HUES64 (cell line): ENCODE measurements around the gene SLC43A3.

Experiments used
- H3K27ac ChIP-seq: 2 replicates; pipeline ENCODE4 v1.7.0; 2013; ENCODE audit warnings: low read depth, low read length, inconsistent platforms
- H3K27me3 ChIP-seq: 2 replicates; pipeline ENCODE4 v1.6.1; 2013; ENCODE audit warnings: mild to moderate bottlenecking, low read length; ENCODE audit not compliant: insufficient read depth
- H3K36me3 ChIP-seq: 2 replicates; pipeline ENCODE4 v1.6.1; 2013; ENCODE audit warnings: mild to moderate bottlenecking, low read length; ENCODE audit not compliant: insufficient read depth
- H3K4me1 ChIP-seq: 2 replicates; pipeline ENCODE4 v1.6.1; 2013; ENCODE audit warnings: mild to moderate bottlenecking, low read length, moderate library complexity; ENCODE audit not compliant: insufficient read depth
- H3K4me3 ChIP-seq: 2 replicates; pipeline ENCODE4 v1.5.1; 2013; ENCODE audit warnings: mild to moderate bottlenecking, low read length, moderate library complexity
- H3K9ac ChIP-seq: 2 replicates; pipeline ENCODE4 v1.6.1; 2013; ENCODE audit warnings: mild to moderate bottlenecking, low read depth, low read length
- H3K9me3 ChIP-seq: 2 replicates; pipeline ENCODE4 v1.6.1; 2013; ENCODE audit warnings: low read depth, low read length; ENCODE audit not compliant: insufficient read depth
- WGBS: fragments of 150-250, 120-280 bp; methylation state at CpG from one replicate; pipeline ENCODE4 v1.1.7; 2013; ENCODE audit warnings: missing lambda C conversion rate; 5-methylcytosine and 5-hydroxymethylcytosine counted together

The SLC43A3 gene

GRCh38 chr11:57376095-57377090 lies 50.5 kb downstream of the SLC43A3 start:
- Histone ChIP-seq H3K27me3 (peaks cover 5% of the 10 kb centered on the region), H3K4me3 (peak overlapping the region; percentile 28; the same call in 1 of the 2 replicates), H3K36me3 (no peaks in the 10 kb centered on the region), H3K9ac (no peak overlapping the region), H3K27ac (no peak overlapping the region), H3K9me3 (no peaks in the 10 kb centered on the region), H3K4me1 (no peaks in the 10 kb centered on the region)
- WGBS = 70% methylated on average over 25 of the region's 26 CpGs

GRCh38 chr11:57375490-57375889 lies 51.4 kb downstream of the SLC43A3 start:
- 86% methylated on average over 2 of the region's 2 CpGs for WGBS
- no peak overlapping the region for H3K9ac ChIP-seq

DNA sequence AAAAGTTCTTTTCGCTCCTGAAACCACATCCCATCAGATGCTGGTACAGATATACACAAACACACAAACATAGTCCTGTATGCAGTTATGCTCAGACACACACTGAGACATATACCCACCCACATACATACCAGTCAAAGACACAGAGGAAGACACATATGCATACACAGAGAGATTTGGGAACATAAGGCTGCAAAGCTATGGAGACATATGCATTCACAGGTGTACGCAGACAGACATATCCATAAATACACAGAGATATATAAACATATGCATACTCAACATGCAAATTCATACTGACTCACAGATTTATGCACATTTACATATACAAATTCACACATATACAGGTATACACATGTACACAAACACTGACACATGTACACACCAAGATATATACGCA lies 52.0 kb downstream of the SLC43A3 start:
- H3K9ac ChIP-seq = no peak overlapping the region
- 96% methylated on average over 3 of the region's 3 CpGs for WGBS

More at GRCh38 chr11:57375490-57375889, 51.4 kb downstream of the SLC43A3 start:
- H3K9me3 ChIP-seq = no peaks in the 10 kb centered on the region
- H3K27me3 ChIP-seq = peaks cover 5% of the 10 kb centered on the region
- no peaks in the 10 kb centered on the region for H3K4me1 ChIP-seq
- no peak overlapping the region for H3K27ac ChIP-seq
- H3K4me3 ChIP-seq = no peak overlapping the region
- no peaks in the 10 kb centered on the region for H3K36me3 ChIP-seq

GRCh38 chr11:57373146-57373545 lies 53.8 kb downstream of the SLC43A3 start:
- H3K27me3 ChIP-seq = peaks cover 3% of the 10 kb centered on the region
- no peaks in the 10 kb centered on the region for H3K9me3 ChIP-seq
- H3K4me3 ChIP-seq = no peak overlapping the region
- H3K9ac ChIP-seq = no peak overlapping the region
- H3K27ac ChIP-seq = no peak overlapping the region
- WGBS = 84% methylated on average over 3 of the region's 3 CpGs
- H3K36me3 ChIP-seq = no peaks in the 10 kb centered on the region
- no peaks in the 10 kb centered on the region for H3K4me1 ChIP-seq

More for the DNA sequence above, 52.0 kb downstream of the SLC43A3 start:
- Histone ChIP-seq H3K36me3 (no peaks in the 10 kb centered on the region), H3K9me3 (no peaks in the 10 kb centered on the region), H3K4me1 (no peaks in the 10 kb centered on the region), H3K4me3 (no peak overlapping the region), H3K27me3 (peaks cover 5% of the 10 kb centered on the region), H3K27ac (no peak overlapping the region)

DNA sequence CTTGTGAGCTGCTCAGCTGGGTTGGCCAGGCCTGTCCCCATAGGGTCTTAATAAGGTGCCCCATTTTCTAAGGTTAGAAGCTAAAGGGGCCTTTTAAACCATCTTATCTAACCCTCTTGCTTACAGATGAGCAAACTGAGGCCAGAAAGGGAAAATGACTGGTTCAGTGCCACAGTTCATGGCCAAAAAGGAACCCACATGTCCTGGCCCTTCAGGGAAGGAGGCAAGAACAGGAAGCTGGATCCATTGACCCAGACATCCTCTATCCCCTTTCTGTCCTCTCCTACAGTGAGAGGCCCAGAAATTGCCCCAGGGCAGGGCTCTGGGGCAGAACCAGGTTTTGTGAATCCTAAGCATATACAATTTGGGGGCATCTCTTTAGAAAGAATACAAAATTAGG lies 56.0 kb downstream of the SLC43A3 start:
- Histone ChIP-seq H3K27me3 (no peaks in the 10 kb centered on the region), H3K36me3 (no peaks in the 10 kb centered on the region), H3K27ac (no peak overlapping the region), H3K4me1 (peaks cover 5% of the 10 kb centered on the region), H3K9me3 (no peaks in the 10 kb centered on the region), H3K9ac (no peak overlapping the region), H3K4me3 (no peak overlapping the region)

DNA sequence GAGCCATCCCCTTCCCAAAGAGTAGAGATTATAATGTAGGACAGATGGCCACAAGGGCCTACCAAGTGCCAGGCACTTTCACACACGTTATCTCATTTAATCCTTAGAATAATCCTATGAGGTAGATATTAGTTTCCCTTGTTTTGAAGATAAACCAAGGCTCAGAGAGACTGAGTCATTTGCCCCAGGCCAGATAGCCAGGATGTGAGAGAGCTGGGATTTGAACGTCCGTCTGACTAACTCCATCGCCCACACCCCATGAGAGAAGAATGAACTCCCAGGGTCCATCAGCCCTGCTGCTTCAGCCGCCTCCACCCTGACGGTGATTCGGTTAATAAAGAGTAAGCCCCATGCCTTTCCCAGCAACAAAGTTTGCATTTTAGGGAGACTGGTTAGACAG lies 56.7 kb downstream of the SLC43A3 start:
- Histone ChIP-seq H3K4me3 (no peak overlapping the region), H3K4me1 (peaks cover 12% of the 10 kb centered on the region), H3K9ac (no peak overlapping the region), H3K9me3 (no peaks in the 10 kb centered on the region), H3K36me3 (no peaks in the 10 kb centered on the region), H3K27ac (no peak overlapping the region), H3K27me3 (no peaks in the 10 kb centered on the region)
- 94% methylated on average over 6 of the region's 7 CpGs for WGBS

DNA sequence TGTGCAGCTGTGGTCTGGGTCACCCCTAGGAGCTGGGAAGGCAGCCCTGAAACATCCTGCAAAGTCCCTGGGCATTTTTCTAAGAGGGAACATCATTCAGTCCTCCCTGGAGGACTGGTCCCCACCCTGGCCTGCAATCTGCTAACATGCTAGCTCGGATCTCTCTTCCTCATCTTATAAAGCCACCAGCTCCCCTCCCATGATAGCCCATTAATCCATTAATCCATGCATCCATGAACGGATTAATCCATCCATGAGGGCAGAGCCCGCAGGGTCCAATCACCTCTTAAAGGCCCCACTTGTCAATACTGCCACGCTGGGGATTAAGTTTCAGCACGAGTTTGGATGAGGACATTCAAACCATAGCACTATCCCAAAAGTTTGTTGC lies 58.1 kb downstream of the SLC43A3 start:
- no peak overlapping the region for H3K4me3 ChIP-seq
- peaks cover 18% of the 10 kb centered on the region for H3K4me1 ChIP-seq
- H3K9me3 ChIP-seq = no peaks in the 10 kb centered on the region
- no peaks in the 10 kb centered on the region for H3K27me3 ChIP-seq
- H3K27ac ChIP-seq = no peak overlapping the region
- no peaks in the 10 kb centered on the region for H3K36me3 ChIP-seq
- no peak overlapping the region for H3K9ac ChIP-seq
- 91% methylated on average over 5 of the region's 5 CpGs for WGBS

GRCh38 chr11:57368106-57368844 lies 58.6 kb downstream of the SLC43A3 start:
- 86% methylated on average over 19 of the region's 19 CpGs for WGBS
- Histone ChIP-seq H3K36me3 (no peaks in the 10 kb centered on the region), H3K27ac (no peak overlapping the region), H3K4me3 (no peak overlapping the region), H3K27me3 (no peaks in the 10 kb centered on the region), H3K4me1 (peaks cover 18% of the 10 kb centered on the region), H3K9ac (no peak overlapping the region), H3K9me3 (no peaks in the 10 kb centered on the region)

- no peak overlapping the region; the same call in 1 of the 2 replicates for H3K27ac ChIP-seq
- no peaks in the 10 kb centered on the region for H3K36me3 ChIP-seq
- no peak overlapping the region for H3K4me3 ChIP-seq
- H3K9ac ChIP-seq = no peak overlapping the region
- peaks cover 18% of the 10 kb centered on the region for H3K4me1 ChIP-seq
- WGBS = 60% methylated on average over 9 of the region's 9 CpGs
- H3K27me3 ChIP-seq = no peaks in the 10 kb centered on the region
- H3K9me3 ChIP-seq = no peaks in the 10 kb centered on the region
These were observed 61.9 kb downstream of the SLC43A3 start for GRCh38 chr11:57364851-57365660.

- peaks cover 18% of the 10 kb centered on the region for H3K4me1 ChIP-seq
- no peaks in the 10 kb centered on the region for H3K27me3 ChIP-seq
- no peaks in the 10 kb centered on the region for H3K9me3 ChIP-seq
- H3K4me3 ChIP-seq = no peak overlapping the region
- no peaks in the 10 kb centered on the region for H3K36me3 ChIP-seq
- H3K9ac ChIP-seq = no peak overlapping the region
- H3K27ac ChIP-seq = no peak overlapping the region
- 80% methylated on average over 6 of the region's 7 CpGs for WGBS
These were observed 63.5 kb downstream of the SLC43A3 start for GRCh38 chr11:57363131-57364080.
